GM13976 (cell line): ENCODE results near the gene LCAT.

ENCODE experiments used
- DNase-seq: peaks from one replicate; pipeline ENCODE4 v3.0.0; 2012; ENCODE audit warnings: low spot score
- CTCF ChIP-seq: IDR thresholded peaks from 2 replicates; pipeline ENCODE4 v1.5.1; 2012; ENCODE audit warnings: borderline replicate concordance, mild to moderate bottlenecking; ENCODE audit not compliant: insufficient read depth; ENCODE audit errors: extremely low read depth, missing control alignments, control extremely low read depth
- in situ Hi-C: fragments of 300-500 bp; cut with MboI; formaldehyde crosslinking; loops from one replicate; pipeline ENCODE4 v1.12.0; 2022; ENCODE audit warnings: low sequenced_read_pairs, mixed read lengths, inconsistent platforms; ENCODE audit not compliant: unreplicated experiment

The LCAT gene

GRCh38 chr16:67948015-67948414, 4.1 kb upstream of the LCAT start:
- no peak for TF ChIP-seq CTCF
- in situ Hi-C loops, result no loop called here
- DNase-seq, result no peak

- TF ChIP-seq CTCF, result no peak
- in situ Hi-C loops, result no loop called here
Observed at GRCh38 chr16:67946966-67947558, 3.1 kb upstream of the LCAT start.

GRCh38 chr16:67946128-67946569, 2.2 kb upstream of the LCAT start:
- in situ Hi-C loops, result no loop called here
- no peak for TF ChIP-seq CTCF
- DNase-seq, result no peak

More at GRCh38 chr16:67946966-67947558, 3.1 kb upstream of the LCAT start:
- DNase-seq, result no peak

- in situ Hi-C loops, result no loop called here
- DNase-seq, result no peak
- no peak for TF ChIP-seq CTCF
Observed at GRCh38 chr16:67945392-67945933, 1.5 kb upstream of the LCAT start.

- no peak for DNase-seq
- in situ Hi-C loops, result no loop called here
- TF ChIP-seq CTCF, result no peak
Observed at GRCh38 chr16:67944690-67945391, 921 bp upstream of the LCAT start.

- TF ChIP-seq CTCF, result no peak
- in situ Hi-C loops, result no loop called here
- no peak for DNase-seq
Observed at GRCh38 chr16:67943256-67943618, 683 bp downstream of the LCAT start.
